Measurements from ENCODE around the gene MSX1.
"Not testable (repeated sequence)": the region's sequence is repeated elsewhere in the genome, so short reads cannot be mapped to it uniquely, and the experiment has no call there.

MSX1 gene

GRCh38 chr4:4859325-4859798 is at the start of gene MSX1:
Gene MSX1, plus strand, starts transcription at chr4:4859665. Its CDS starts 235 bp downstream, at chr4:4859900.
- H3K4me3 Mint-ChIP-seq = peak within 1 kb of the TSS; percentile 65
- H3K4me1 Mint-ChIP-seq (ENCODE audit: low read depth) = peaks cover 33% of the 10 kb centered on the region
- peaks cover 2% of the 10 kb centered on the region for H3K9me3 Mint-ChIP-seq
- H3K27ac Mint-ChIP-seq = no peak within 1 kb of the TSS
- DNase-seq = peak; percentile 60
- peaks cover 86% of the 10 kb centered on the region for H3K27me3 Mint-ChIP-seq
- no peaks in the 10 kb centered on the region for H3K36me3 Mint-ChIP-seq (ENCODE audit: low read depth)

- no peak for DNase-seq
- no peak overlapping the region for H3K4me3 Mint-ChIP-seq
- peaks cover 18% of the 10 kb centered on the region for H3K27me3 Mint-ChIP-seq
- H3K36me3 Mint-ChIP-seq (ENCODE audit: low read depth) = no peaks in the 10 kb centered on the region
- no peaks in the 10 kb centered on the region for H3K4me1 Mint-ChIP-seq (ENCODE audit: low read depth)
- peaks cover 8% of the 10 kb centered on the region for H3K9me3 Mint-ChIP-seq
- H3K27ac Mint-ChIP-seq = no peak overlapping the region
Observed at GRCh38 chr4:4810092-4810774, 49.2 kb upstream of the MSX1 start.

GRCh38 chr4:4810778-4811177 is 48.7 kb upstream of the MSX1 start:
- peaks cover 18% of the 10 kb centered on the region for H3K27me3 Mint-ChIP-seq
- H3K27ac Mint-ChIP-seq = no peak overlapping the region
- H3K9me3 Mint-ChIP-seq = peaks cover 10% of the 10 kb centered on the region
- no peaks in the 10 kb centered on the region for H3K36me3 Mint-ChIP-seq (ENCODE audit: low read depth)
- H3K4me3 Mint-ChIP-seq = no peak overlapping the region
- H3K4me1 Mint-ChIP-seq (ENCODE audit: low read depth) = no peaks in the 10 kb centered on the region
- no peak for DNase-seq

- no peak overlapping the region for H3K27ac Mint-ChIP-seq
- no peak for DNase-seq
- peaks cover 19% of the 10 kb centered on the region for H3K27me3 Mint-ChIP-seq
- peaks cover 23% of the 10 kb centered on the region for H3K9me3 Mint-ChIP-seq
- H3K36me3 Mint-ChIP-seq (ENCODE audit: low read depth) = no peaks in the 10 kb centered on the region
- no peaks in the 10 kb centered on the region for H3K4me1 Mint-ChIP-seq (ENCODE audit: low read depth)
- no peak overlapping the region for H3K4me3 Mint-ChIP-seq
Observed at GRCh38 chr4:4812145-4812794, 47.2 kb upstream of the MSX1 start.

GRCh38 chr4:4818415-4819212 is 40.9 kb upstream of the MSX1 start:
- H3K4me1 Mint-ChIP-seq (ENCODE audit: low read depth) = no peaks in the 10 kb centered on the region
- no peak overlapping the region for H3K27ac Mint-ChIP-seq
- no peak for DNase-seq
- no peaks in the 10 kb centered on the region for H3K36me3 Mint-ChIP-seq (ENCODE audit: low read depth)
- peaks cover 31% of the 10 kb centered on the region for H3K9me3 Mint-ChIP-seq
- H3K4me3 Mint-ChIP-seq = no peak overlapping the region
- H3K27me3 Mint-ChIP-seq = peaks cover 4% of the 10 kb centered on the region

GRCh38 chr4:4819213-4819606 is 40.3 kb upstream of the MSX1 start:
- Mint-ChIP-seq H3K4me1 (ENCODE audit: low read depth) (no peaks in the 10 kb centered on the region), H3K9me3 (peaks cover 33% of the 10 kb centered on the region), H3K36me3 (ENCODE audit: low read depth) (no peaks in the 10 kb centered on the region), H3K27ac (no peak overlapping the region), H3K27me3 (peaks cover 2% of the 10 kb centered on the region), H3K4me3 (no peak overlapping the region)
- no peak for DNase-seq

GRCh38 chr4:4820261-4820660 is 39.2 kb upstream of the MSX1 start:
- no peak for DNase-seq
- Mint-ChIP-seq H3K9me3 (peaks cover 38% of the 10 kb centered on the region), H3K4me3 (no peak overlapping the region), H3K4me1 (ENCODE audit: low read depth) (no peaks in the 10 kb centered on the region), H3K36me3 (ENCODE audit: low read depth) (no peaks in the 10 kb centered on the region), H3K27ac (no peak overlapping the region), H3K27me3 (peaks cover 2% of the 10 kb centered on the region)

GRCh38 chr4:4820739-4821138 is 38.7 kb upstream of the MSX1 start:
- Mint-ChIP-seq H3K9me3 (peaks cover 37% of the 10 kb centered on the region), H3K4me3 (no peak overlapping the region)

GRCh38 chr4:4821577-4821976 is 37.9 kb upstream of the MSX1 start:
- no peak for DNase-seq
- H3K36me3 Mint-ChIP-seq (ENCODE audit: low read depth) = no peaks in the 10 kb centered on the region
- no peaks in the 10 kb centered on the region for H3K4me1 Mint-ChIP-seq (ENCODE audit: low read depth)
- H3K27me3 Mint-ChIP-seq = peaks cover 2% of the 10 kb centered on the region
- H3K4me3 Mint-ChIP-seq = no peak overlapping the region
- no peak overlapping the region for H3K27ac Mint-ChIP-seq
- H3K9me3 Mint-ChIP-seq = peaks cover 34% of the 10 kb centered on the region

More at GRCh38 chr4:4820739-4821138, 38.7 kb upstream of the MSX1 start:
- peaks cover 2% of the 10 kb centered on the region for H3K27me3 Mint-ChIP-seq
- no peaks in the 10 kb centered on the region for H3K4me1 Mint-ChIP-seq (ENCODE audit: low read depth)
- H3K27ac Mint-ChIP-seq = no peak overlapping the region
- no peak for DNase-seq
- no peaks in the 10 kb centered on the region for H3K36me3 Mint-ChIP-seq (ENCODE audit: low read depth)

- H3K4me3 Mint-ChIP-seq; H3K36me3 Mint-ChIP-seq (ENCODE audit: low read depth); H3K27me3 Mint-ChIP-seq; H3K27ac Mint-ChIP-seq; H3K4me1 Mint-ChIP-seq (ENCODE audit: low read depth); DNase-seq: not testable (repeated sequence)
- H3K9me3 Mint-ChIP-seq = peaks cover 27% of the 10 kb centered on the region
Observed at GRCh38 chr4:4822286-4822685, 37.2 kb upstream of the MSX1 start.

- Mint-ChIP-seq H3K27me3 (peaks cover 5% of the 10 kb centered on the region), H3K27ac (no peak overlapping the region)
- DNase-seq = no peak
Observed at GRCh38 chr4:4823621-4824162, 35.8 kb upstream of the MSX1 start.

GRCh38 chr4:4824232-4824631 is 35.2 kb upstream of the MSX1 start:
- H3K36me3 Mint-ChIP-seq (ENCODE audit: low read depth) = no peaks in the 10 kb centered on the region
- DNase-seq = no peak
- H3K4me3 Mint-ChIP-seq = no peak overlapping the region
- H3K4me1 Mint-ChIP-seq (ENCODE audit: low read depth) = no peaks in the 10 kb centered on the region
- H3K27ac Mint-ChIP-seq = no peak overlapping the region
- peaks cover 10% of the 10 kb centered on the region for H3K27me3 Mint-ChIP-seq
- peaks cover 23% of the 10 kb centered on the region for H3K9me3 Mint-ChIP-seq

More at GRCh38 chr4:4823621-4824162, 35.8 kb upstream of the MSX1 start:
- Mint-ChIP-seq H3K4me3 (no peak overlapping the region), H3K9me3 (peaks cover 23% of the 10 kb centered on the region), H3K4me1 (ENCODE audit: low read depth) (no peaks in the 10 kb centered on the region), H3K36me3 (ENCODE audit: low read depth) (no peaks in the 10 kb centered on the region)

GRCh38 chr4:4825431-4825830 is 34.0 kb upstream of the MSX1 start:
- Mint-ChIP-seq H3K4me3 (no peak overlapping the region), H3K4me1 (ENCODE audit: low read depth) (no peaks in the 10 kb centered on the region), H3K27ac (no peak overlapping the region), H3K27me3 (peaks cover 17% of the 10 kb centered on the region), H3K36me3 (ENCODE audit: low read depth) (no peaks in the 10 kb centered on the region), H3K9me3 (peaks cover 23% of the 10 kb centered on the region)
- DNase-seq = no peak

- Mint-ChIP-seq H3K36me3 (ENCODE audit: low read depth) (no peaks in the 10 kb centered on the region), H3K27me3 (peaks cover 23% of the 10 kb centered on the region), H3K4me1 (ENCODE audit: low read depth) (no peaks in the 10 kb centered on the region), H3K9me3 (peaks cover 8% of the 10 kb centered on the region), H3K4me3 (no peak overlapping the region), H3K27ac (no peak overlapping the region)
- DNase-seq = no peak
Observed at GRCh38 chr4:4829837-4830236, 29.6 kb upstream of the MSX1 start.

Data from activated T-cell treated with anti-CD3 and anti-CD28 coated beads, Interleukin-2, amount 50 U/mL, for 24 hours (primary cell).